ENCODE results near the gene SLC6A7.

DNA sequence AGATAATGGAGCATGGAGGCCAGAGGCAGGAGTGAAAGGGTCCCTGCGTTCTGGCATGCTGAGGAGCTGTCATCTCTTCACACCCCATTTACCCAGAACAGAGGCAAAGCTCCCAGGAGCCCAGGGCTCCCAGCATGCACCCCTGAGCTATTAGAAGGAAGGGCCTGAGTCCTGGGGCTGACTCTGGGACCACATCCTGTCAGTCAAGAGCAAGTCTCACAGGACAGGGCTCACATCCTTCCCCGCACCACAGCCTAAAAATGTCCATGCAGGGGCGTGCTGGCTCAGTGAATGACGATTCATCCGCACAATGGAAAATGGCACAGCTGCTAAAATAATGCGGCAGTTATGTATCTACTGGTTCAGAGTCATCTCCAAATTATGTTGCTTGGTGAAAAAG lies 68.3 kb downstream of the SLC6A7 start:
- TF ChIP-seq, protein P1, sequence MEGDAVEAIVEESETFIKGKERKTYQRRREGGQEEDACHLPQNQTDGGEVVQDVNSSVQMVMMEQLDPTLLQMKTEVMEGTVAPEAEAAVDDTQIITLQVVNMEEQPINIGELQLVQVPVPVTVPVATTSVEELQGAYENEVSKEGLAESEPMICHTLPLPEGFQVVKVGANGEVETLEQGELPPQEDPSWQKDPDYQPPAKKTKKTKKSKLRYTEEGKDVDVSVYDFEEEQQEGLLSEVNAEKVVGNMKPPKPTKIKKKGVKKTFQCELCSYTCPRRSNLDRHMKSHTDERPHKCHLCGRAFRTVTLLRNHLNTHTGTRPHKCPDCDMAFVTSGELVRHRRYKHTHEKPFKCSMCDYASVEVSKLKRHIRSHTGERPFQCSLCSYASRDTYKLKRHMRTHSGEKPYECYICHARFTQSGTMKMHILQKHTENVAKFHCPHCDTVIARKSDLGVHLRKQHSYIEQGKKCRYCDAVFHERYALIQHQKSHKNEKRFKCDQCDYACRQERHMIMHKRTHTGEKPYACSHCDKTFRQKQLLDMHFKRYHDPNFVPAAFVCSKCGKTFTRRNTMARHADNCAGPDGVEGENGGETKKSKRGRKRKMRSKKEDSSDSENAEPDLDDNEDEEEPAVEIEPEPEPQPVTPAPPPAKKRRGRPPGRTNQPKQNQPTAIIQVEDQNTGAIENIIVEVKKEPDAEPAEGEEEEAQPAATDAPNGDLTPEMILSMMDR (IDR thresholded peaks at IDR 0.05; ENCODE audit: low read depth, low read length) = no peak
- TF ChIP-seq EZH2phosphoT487 (IDR thresholded peaks at IDR 0.05; ENCODE audit: low read depth) = no peak
